ENCODE results near the gene CASTOR1. TPM values are rescaled to one million over a fixed set of nuclear protein-coding genes. Genes with fewer than 3 reads are reported as not detected.

Gene CASTOR1
- total RNA-seq, 1 donor, result 5.8 TPM

GRCh38 chr22:30260682-30261081 lies 28.6 kb downstream of the CASTOR1 start:
- Histone ChIP-seq H4K20me1 (ENCODE audit: insufficient read depth, low read length) (no peaks in the 10 kb centered on the region), H3K36me3 (ENCODE audit: insufficient read depth, low read length) (no peaks in the 10 kb centered on the region), H2AFZ (ENCODE audit: low read length) (no peak overlapping the region), H3K79me2 (ENCODE audit: insufficient read depth, low read length) (no peaks in the 10 kb centered on the region), H3K4me2 (ENCODE audit: insufficient read depth, low read length) (no peak overlapping the region), H3K4me1 (ENCODE audit: insufficient read depth, low read length) (peaks cover 16% of the 10 kb centered on the region), H3K9me3 (ENCODE audit: low read depth, low read length) (no peaks in the 10 kb centered on the region), H3K27ac (ENCODE audit: low read depth, low read length) (no peak overlapping the region), H3K27me3 (ENCODE audit: insufficient read depth, low read length) (no peaks in the 10 kb centered on the region), H3K4me3 (ENCODE audit: insufficient read depth, low read length) (no peak overlapping the region)
- TF ChIP-seq CTCF (IDR thresholded peaks at IDR 0.05; ENCODE audit: extremely low read depth, low read depth, low read length), result no peak
- peak; percentile 41 for DNase-seq (ENCODE audit: insufficient read length, low spot score, missing footprints)

GRCh38 chr22:30260276-30260675 lies 29.0 kb downstream of the CASTOR1 start:
- Histone ChIP-seq H3K27ac (ENCODE audit: low read depth, low read length) (no peak overlapping the region), H3K27me3 (ENCODE audit: insufficient read depth, low read length) (no peaks in the 10 kb centered on the region), H3K36me3 (ENCODE audit: insufficient read depth, low read length) (no peaks in the 10 kb centered on the region), H2AFZ (ENCODE audit: low read length) (no peak overlapping the region), H3K4me2 (ENCODE audit: insufficient read depth, low read length) (no peak overlapping the region), H3K79me2 (ENCODE audit: insufficient read depth, low read length) (no peaks in the 10 kb centered on the region), H4K20me1 (ENCODE audit: insufficient read depth, low read length) (no peaks in the 10 kb centered on the region), H3K9me3 (ENCODE audit: low read depth, low read length) (no peaks in the 10 kb centered on the region), H3K4me3 (ENCODE audit: insufficient read depth, low read length) (no peak overlapping the region), H3K4me1 (ENCODE audit: insufficient read depth, low read length) (peaks cover 16% of the 10 kb centered on the region)
- TF ChIP-seq CTCF (IDR thresholded peaks at IDR 0.05; ENCODE audit: extremely low read depth, low read depth, low read length), result no peak
- DNase-seq (ENCODE audit: insufficient read length, low spot score, missing footprints), result peak; percentile 11

GRCh38 chr22:30254314-30254713 lies 35.0 kb downstream of the CASTOR1 start:
- no peaks in the 10 kb centered on the region for H4K20me1 ChIP-seq (ENCODE audit: insufficient read depth, low read length)
- no peaks in the 10 kb centered on the region for H3K79me2 ChIP-seq (ENCODE audit: insufficient read depth, low read length)
- peak overlapping the region; percentile 92 for H3K27ac ChIP-seq (ENCODE audit: low read depth, low read length)
- peaks cover 44% of the 10 kb centered on the region for H3K4me1 ChIP-seq (ENCODE audit: insufficient read depth, low read length)
- DNase-seq (ENCODE audit: insufficient read length, low spot score, missing footprints), result no peak
- H2AFZ ChIP-seq (ENCODE audit: low read length), result no peak overlapping the region
- no peaks in the 10 kb centered on the region for H3K27me3 ChIP-seq (ENCODE audit: insufficient read depth, low read length)
- no peaks in the 10 kb centered on the region for H3K36me3 ChIP-seq (ENCODE audit: insufficient read depth, low read length)
- H3K9me3 ChIP-seq (ENCODE audit: low read depth, low read length), result no peaks in the 10 kb centered on the region
- TF ChIP-seq CTCF (IDR thresholded peaks at IDR 0.05; ENCODE audit: extremely low read depth, low read depth, low read length), result no peak
- H3K4me2 ChIP-seq (ENCODE audit: insufficient read depth, low read length), result no peak overlapping the region
- no peak overlapping the region for H3K4me3 ChIP-seq (ENCODE audit: insufficient read depth, low read length)

- Histone ChIP-seq H3K79me2 (ENCODE audit: insufficient read depth, low read length) (peaks cover 6% of the 10 kb centered on the region), H2AFZ (ENCODE audit: low read length) (peak overlapping the region; percentile 50), H3K4me1 (ENCODE audit: insufficient read depth, low read length) (peaks cover 44% of the 10 kb centered on the region), H3K4me3 (ENCODE audit: insufficient read depth, low read length) (no peak overlapping the region), H3K36me3 (ENCODE audit: insufficient read depth, low read length) (no peaks in the 10 kb centered on the region), H3K4me2 (ENCODE audit: insufficient read depth, low read length) (no peak overlapping the region), H3K27ac (ENCODE audit: low read depth, low read length) (peak overlapping the region; percentile 92), H3K27me3 (ENCODE audit: insufficient read depth, low read length) (no peaks in the 10 kb centered on the region), H4K20me1 (ENCODE audit: insufficient read depth, low read length) (no peaks in the 10 kb centered on the region), H3K9me3 (ENCODE audit: low read depth, low read length) (no peaks in the 10 kb centered on the region)
- TF ChIP-seq CTCF (IDR thresholded peaks at IDR 0.05; ENCODE audit: extremely low read depth, low read depth, low read length), result no peak
- peak; percentile 84 for DNase-seq (ENCODE audit: insufficient read length, low spot score, missing footprints)
Observed at GRCh38 chr22:30253205-30253852, 36.0 kb downstream of the CASTOR1 start.
